HG03097 (cell line): ENCODE measurements around the gene KCNQ4.

Experiments used
- ATAC-seq: cut with Tn5 transposase; IDR thresholded peaks from one replicate; pipeline ENCODE4 v1.9.1; 2021; ENCODE audit not compliant: unreplicated experiment, low FRiP score

KCNQ4 gene

GRCh38 chr1:40774266-40774998 lies 9.2 kb upstream of the KCNQ4 start:
- ATAC-seq: no peak

GRCh38 chr1:40776236-40777072 lies 7.1 kb upstream of the KCNQ4 start:
- ATAC-seq: no peak

GRCh38 chr1:40777224-40777970 lies 6.2 kb upstream of the KCNQ4 start:
- ATAC-seq: no peak

- ATAC-seq: no peak
Measured at GRCh38 chr1:40780678-40781607, 2.6 kb upstream of the KCNQ4 start.

GRCh38 chr1:40781608-40781971 lies 2.0 kb upstream of the KCNQ4 start:
- no peak for ATAC-seq

GRCh38 chr1:40782371-40782956 lies 1.1 kb upstream of the KCNQ4 start:
- no peak for ATAC-seq

- ATAC-seq: no peak
Measured at GRCh38 chr1:40784141-40784770, 669 bp downstream of the KCNQ4 start.

- ATAC-seq: no peak
Measured at GRCh38 chr1:40784771-40785151, 1.2 kb downstream of the KCNQ4 start.

GRCh38 chr1:40785446-40785845 lies 1.9 kb downstream of the KCNQ4 start:
- no peak for ATAC-seq

- ATAC-seq: no peak
Measured at GRCh38 chr1:40786171-40786994, 2.8 kb downstream of the KCNQ4 start.

- ATAC-seq: no peak
Measured at GRCh38 chr1:40786995-40787705, 3.6 kb downstream of the KCNQ4 start.

GRCh38 chr1:40787737-40788560 lies 4.4 kb downstream of the KCNQ4 start:
- ATAC-seq: no peak

- no peak for ATAC-seq
Measured at GRCh38 chr1:40788561-40789341, 5.2 kb downstream of the KCNQ4 start.

GRCh38 chr1:40789342-40789598 lies 5.7 kb downstream of the KCNQ4 start:
- ATAC-seq: no peak

GRCh38 chr1:40789661-40790430 lies 6.3 kb downstream of the KCNQ4 start:
- ATAC-seq: no peak

- no peak for ATAC-seq
Measured at GRCh38 chr1:40792036-40792435, 8.4 kb downstream of the KCNQ4 start.
